Eye (tissue), 1 donor: ENCODE data around the gene ARHGEF16.
A peak's percentile ranks its signal among the peaks of the same experiment; 100 is the strongest.

ENCODE experiments used
- DNase-seq: peaks from one replicate; pipeline ENCODE4 v3.0.0-alpha.2; 2015

ARHGEF16 gene

DNA sequence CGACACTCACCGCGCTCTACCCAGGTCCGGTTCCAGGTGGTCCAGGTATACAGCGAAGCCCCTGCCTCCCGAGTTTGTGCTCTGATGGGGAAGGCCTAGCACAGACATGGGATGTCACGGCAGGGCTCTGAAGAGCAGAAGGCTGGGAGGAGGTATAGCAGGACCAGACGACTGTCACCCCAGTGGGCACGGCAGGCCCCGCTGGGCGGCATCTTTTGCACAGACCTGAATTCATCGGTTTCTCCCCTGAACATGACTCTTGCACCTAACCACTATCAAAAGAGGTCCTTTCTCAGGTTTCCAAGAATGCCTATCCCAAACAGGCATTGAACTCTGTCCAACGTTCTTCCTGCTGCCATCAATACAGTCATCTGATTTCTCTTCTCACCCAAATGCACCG, 30.6 kb downstream of the ARHGEF16 start:
- DNase-seq, result no peak

DNA sequence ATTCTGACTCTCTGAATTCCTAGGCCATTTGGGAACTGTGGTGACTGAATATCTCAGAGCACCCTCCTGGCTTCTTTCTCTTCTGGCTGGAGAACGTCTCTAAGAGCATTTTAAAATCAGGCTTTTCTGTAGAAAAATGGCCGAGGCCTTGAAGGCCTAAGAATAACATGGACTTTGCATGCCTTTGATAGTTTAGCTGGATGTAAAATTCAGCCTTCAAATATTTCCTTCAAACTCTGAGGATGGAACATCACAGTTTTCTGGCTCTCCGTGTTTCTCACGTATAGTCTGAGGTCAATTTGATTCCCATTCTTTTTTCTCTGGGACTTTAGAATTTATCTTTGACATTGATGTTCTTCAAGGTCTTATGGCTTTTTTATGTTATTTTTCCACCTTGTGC, 34.0 kb downstream of the ARHGEF16 start:
- DNase-seq, result no peak

DNA sequence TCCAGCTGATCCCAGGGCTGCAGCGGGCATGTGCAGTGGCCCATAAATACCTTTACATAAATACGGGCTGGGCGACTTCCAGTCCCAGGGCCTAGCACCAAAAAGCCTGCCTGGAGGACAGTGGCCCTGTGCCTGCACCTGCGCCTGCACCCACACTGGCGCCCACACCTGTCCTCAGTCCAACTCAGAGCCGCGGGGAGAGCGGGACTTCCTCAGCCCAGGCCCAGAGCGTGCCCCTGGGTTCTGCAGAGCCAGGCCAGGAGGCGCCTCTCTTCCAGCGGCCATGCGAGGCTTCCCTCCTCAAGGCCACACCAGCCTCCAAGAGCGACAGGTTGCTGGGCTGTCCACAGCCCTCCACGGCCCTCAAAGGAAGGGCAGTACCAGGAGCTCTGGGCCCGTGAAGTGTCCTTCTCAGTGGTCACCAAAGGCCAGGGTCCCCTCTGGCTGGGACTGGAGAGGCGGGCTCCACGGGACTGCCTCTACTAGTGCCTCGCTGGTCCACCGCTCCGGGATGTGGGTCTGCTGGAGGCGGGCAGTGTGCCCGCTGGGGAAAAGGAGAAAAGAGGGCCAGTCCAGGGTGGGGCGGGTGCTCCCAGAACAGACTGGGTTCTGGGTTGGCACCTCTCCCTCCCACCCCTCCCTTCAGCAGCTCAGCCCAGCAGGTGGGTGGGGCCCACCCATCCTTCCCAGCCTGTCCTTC, 35.7 kb downstream of the ARHGEF16 start:
- no peak for DNase-seq

DNA sequence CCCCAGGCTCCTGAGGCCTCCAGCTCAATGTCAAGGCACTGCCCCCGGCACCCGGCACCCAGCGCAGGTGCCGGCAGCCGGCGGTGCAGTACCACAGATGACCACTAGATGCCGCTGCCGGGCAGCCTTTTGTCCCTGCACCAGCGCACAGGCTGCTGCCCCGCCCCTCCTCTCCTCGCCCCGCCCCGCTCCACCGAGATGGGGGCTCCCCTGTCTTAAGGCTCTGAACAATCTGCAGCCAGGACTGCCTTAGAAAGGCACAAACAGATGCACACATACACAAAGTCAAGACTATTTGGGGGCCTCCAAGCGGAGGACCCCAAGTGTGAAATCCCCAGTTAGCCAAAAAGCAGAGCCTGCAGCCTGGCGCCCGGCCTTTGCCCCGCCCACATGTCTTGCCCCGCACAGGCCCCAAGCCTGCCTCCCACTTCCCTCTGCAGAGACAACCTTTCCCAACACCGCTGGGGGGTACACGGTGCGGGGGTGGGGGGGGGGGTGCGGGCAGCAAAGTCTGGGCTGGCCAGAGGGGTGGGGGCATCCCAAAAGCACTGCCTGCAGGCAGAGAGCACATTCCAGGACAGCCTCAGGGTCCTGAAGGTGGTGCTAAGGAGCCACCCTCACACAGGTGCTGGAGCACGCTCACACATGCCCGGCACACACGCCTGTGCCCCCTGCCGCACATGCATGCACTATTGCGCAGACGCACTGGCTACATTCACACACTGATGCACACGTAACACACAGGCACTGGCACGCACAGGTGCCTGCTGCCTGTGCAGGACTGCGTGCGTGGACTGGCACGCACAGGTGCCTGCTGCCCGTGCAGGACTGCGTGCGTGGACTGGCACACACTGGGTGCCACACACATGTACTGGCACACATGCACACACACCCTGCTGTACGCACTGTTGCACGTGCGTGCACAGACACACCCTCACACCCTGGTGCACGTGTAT, 37.1 kb downstream of the ARHGEF16 start:
- DNase-seq, result peak; percentile 90

DNA sequence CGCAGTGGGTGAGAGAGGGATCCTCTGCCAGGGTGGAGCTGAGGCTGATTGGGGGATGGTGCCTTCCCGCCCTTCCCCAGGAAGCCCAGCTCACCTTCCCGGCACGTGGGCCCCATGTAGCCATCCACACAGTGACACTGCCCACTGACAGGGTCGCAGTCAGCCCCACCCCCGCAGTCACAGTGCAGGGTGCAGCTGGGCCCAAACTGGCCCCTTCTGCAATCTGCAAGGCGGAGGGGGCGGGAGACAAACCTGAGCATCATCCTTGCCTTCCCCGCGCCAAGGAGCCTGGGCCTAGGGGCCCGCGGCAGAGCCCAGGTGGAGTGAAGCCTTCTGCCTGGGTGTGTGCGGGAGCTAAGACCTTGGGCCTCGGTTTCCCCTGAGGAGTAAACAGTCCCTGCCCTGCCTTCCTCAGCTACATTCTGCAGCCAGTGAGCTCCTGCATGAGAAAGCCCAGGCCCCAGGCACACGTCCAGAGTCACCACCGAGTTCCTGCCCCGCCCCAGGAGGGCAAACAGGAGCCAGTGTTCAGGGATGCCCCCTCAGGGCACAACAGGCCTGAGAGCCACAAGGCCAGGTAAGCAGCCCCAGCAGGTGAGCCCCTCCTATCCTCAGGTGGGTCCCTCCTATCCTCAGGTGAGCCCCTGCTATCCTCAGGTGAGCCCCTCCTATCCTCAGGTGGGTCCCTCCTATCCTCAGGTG, 38.2 kb downstream of the ARHGEF16 start:
- DNase-seq, result no peak

DNA sequence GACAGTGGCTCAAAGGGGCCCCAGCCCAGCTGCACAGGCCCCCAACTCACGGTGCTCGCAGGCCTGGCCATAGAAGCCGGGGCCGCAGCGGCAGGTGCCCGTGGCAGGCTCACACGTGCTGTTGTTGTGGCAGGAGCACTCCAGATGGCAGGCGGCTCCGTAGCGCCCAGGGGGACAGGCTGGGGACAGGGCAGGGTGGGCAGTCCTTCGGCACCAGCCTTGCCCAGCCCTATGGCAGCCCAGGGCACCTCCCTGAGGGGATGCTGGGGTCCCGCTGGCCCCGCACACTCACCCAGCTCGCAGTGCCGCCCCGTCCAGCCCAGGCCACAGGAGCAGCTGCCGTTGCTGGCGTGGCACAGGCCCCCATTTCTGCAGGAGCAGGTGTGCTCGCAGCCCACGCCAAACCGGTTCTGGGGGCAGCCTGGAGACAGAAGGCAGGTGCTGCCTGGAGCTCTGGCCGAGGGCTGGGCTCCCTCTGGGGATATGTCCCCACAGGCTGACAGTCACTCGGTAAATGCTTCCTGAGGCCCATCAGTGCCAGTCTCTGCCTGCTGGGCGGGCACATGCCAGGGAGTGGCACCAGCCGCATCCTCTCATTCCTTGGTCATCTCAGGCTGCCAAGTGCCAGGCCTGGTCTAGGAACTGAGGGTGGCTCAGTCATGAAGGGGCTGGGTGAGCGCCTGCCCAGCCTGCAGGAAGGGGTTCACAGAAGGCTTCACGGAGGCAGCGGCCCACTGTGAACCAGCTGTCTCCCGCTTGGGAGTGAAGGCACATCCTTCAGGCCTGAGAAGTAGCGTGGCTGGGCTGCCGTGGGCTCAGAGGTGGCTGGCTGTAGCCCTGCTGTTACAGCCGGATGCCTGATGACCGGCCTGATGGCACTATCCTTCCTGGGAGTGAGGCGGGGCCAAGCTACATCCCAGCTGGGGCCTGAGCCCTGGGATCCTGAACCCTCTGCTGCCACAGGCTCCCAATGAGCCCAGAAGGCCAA, 40.1 kb downstream of the ARHGEF16 start:
- DNase-seq, result no peak

DNA sequence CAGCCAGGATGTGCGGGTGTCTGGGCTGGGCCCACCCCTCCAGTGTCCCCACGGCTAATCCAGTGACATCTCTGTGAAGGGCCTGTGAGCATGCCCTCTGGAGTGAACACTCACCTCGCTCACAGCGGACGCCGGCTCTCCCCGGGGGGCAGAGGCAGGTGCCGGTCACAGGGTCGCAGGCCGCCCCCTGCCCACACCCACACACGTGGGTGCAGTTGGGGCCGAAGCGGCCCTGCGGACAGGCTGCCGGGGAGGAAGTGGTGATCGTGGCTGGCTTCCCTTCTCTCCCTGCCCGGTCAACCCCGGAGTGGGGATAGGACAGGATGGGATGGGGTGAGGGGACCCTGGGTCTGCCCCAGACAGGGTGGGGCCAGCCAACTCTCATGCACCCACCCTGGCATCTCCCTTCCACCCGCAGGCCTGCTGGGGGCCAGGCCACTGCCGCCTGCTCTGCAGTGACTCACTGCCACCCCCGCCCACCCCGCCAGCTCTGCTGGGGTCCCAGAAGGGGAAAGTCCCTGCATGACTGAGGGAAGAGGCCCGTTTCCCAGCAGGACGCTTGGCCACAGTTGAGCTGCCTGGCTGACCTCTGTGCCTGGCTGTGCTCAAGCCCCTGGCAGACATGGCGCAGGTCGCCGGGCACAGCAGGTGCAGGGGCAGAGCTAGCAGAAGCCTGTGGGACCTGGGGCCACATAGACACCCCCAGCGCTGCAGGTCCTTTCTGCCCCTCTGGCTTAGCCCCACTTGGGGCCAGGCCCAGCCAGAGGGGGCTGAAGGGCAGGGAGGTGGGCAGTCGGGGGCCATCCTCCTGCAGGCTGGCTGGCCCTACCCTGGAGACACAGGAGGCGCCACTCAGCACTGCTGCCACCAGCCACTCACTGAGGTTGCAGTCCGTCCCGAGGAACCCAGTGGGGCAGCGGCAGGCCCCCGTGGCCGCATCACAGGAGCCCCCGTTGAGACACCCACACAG, 41.6 kb downstream of the ARHGEF16 start:
- DNase-seq, result no peak

DNA sequence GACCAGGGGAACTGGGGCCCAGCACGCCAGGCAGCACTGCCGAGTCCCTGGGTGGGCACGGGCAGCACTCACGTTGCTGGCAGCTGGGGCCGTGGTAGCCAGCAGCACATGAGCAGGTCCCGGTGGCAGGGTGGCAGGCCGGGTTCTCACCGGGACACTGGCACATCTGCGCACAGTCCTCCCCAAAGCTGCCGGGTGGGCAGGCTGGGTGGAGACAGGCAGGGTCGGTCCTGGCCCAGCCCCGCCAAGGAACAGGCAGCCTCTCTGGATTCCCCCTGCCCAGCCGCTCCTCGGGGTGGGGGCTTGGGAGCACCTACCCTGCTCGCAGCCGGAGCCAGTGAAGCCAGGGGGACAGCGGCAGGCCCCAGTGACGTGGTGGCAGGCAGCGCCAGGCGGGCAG, 42.5 kb downstream of the ARHGEF16 start:
- DNase-seq, result no peak

DNA sequence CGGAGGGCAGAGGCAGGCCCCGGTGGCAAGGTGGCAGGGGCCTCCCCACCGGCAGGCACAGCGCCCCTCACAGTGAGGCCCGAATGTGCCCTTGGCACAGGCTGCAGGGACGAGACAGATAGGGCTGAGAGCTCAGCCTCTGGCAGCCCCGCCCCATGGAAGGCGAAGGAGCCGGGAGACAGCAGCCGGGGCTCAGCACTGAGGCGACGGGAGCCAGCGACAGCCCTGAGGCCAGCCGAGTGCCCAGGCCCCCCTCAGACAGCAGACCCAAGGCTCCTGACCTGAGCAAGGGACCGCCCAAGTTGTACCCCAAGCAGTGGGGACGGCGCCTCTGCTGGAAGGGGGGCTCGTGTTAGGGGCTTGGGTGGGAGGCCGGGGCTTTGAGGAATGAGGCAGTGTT, 43.1 kb downstream of the ARHGEF16 start:
- DNase-seq, result no peak

DNA sequence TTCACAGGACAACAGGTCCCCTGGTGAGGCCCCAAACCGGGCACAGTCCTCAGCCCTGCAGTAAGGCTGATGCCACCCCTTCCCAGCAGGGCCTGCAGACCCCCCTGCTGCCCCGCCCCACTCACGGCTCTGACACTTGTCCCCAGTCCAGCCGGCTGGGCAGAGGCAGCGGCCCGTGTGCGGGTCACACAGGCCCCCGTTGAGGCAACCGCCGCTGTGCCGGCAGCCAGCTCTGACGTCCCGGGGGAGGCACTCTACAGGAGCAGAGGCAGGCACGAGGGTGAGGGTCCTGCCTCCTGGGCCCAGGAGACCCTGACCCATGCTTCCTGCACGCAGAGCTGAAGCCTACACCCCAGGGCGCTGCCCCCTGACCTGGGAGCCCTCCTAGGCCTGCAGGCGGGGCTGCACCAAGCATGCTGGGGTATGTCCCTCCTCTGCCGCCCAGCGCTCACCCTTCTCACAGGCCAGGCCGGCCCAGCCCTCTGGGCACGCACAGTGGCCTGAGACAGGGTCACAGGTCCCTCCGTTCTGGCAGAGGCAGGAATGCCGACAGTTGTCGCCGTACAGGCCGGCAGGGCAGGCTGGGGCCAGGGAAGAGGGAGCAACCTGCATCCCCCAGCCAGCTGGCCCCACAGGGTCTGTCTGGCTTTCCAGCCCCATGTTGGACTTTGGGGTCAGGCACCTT, 43.9 kb downstream of the ARHGEF16 start:
- peak; percentile 40 for DNase-seq

DNA sequence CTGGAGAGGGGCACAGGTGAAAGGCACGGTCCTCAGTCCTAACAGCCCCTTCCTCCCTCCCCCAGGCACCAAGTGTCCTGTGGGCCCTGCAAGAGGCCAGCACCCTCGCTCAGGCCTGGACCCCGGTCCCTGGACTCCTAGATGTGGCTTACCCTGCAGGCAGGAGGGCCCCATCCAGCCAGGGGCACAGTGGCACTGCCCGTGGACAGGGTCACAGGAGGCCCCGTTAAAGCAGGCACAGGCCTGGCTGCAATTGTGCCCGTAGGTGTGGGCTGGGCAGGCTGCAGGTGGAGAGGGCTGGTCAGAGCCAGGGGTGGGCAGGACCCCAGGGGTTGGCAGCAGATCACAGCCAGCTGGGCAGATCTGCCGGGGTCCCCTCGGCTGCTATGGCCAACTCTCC, 44.5 kb downstream of the ARHGEF16 start:
- no peak for DNase-seq

DNA sequence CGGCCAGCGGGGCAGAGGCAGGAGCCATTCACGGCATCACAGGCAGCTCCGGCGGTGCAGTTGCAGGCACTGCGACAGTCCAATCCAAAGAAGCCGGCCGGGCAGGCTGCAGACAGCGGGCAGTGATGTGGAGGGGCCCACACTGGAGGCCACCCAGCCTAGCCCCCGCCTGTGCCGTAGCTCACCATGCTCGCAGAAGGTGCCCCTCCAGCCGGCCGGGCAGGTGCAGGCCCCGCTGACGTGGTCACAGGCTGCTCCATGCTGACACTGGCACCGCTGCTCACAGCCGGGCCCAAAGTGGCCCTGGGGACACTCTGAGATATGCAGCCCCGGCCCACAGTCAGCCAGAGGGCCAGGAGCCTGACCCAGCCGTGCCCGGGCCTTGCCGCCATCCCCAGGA, 45.1 kb downstream of the ARHGEF16 start:
- no peak for DNase-seq

DNA sequence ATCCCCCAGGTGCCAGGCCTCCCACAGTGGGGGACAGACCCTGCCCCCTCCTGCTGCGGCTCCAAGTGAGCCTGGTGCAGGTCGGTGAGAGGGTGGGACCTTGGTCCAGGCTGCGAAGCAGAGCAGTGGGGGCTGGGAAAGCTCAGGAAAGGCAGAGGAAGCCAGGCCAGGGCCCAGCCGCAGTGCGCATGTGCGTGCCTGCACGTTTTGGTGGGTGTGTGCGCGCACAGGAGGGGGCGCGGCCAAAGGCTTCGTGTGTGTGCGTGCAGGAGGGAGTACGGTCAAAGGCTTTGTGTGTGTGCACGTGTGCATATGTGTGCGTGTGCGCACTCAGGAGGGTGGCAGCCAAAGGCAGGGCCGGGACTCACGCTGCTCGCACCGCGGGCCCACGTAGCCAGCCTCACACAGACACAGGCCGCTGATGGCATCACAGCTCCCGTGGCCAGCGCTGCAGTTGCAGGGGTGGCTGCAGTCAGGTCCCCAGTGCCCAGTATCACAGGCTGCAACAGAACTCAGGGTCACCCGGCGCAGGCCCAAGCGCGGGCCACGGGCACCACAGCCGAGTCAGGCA, 45.9 kb downstream of the ARHGEF16 start:
- DNase-seq, result no peak

DNA sequence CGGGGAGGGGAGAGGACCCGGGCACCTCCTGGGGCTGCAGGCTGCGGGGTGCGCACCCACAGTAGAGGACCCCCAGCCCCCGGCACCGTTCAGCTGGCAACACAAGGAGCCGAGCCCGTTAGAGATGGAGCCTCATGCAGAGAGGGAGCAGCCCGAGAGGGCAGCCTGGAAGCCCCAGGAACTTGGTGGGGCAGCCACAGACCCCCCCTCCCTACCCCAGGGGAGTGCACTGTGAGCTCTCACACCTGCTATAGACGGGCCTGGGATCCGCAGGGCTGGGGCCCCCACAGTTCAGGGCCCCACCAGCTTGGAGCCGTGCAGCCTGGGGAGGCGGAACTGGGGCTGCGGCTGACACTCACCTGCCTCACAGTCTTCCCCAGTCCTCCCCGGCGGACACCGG, 47.0 kb downstream of the ARHGEF16 start:
- no peak for DNase-seq

DNA sequence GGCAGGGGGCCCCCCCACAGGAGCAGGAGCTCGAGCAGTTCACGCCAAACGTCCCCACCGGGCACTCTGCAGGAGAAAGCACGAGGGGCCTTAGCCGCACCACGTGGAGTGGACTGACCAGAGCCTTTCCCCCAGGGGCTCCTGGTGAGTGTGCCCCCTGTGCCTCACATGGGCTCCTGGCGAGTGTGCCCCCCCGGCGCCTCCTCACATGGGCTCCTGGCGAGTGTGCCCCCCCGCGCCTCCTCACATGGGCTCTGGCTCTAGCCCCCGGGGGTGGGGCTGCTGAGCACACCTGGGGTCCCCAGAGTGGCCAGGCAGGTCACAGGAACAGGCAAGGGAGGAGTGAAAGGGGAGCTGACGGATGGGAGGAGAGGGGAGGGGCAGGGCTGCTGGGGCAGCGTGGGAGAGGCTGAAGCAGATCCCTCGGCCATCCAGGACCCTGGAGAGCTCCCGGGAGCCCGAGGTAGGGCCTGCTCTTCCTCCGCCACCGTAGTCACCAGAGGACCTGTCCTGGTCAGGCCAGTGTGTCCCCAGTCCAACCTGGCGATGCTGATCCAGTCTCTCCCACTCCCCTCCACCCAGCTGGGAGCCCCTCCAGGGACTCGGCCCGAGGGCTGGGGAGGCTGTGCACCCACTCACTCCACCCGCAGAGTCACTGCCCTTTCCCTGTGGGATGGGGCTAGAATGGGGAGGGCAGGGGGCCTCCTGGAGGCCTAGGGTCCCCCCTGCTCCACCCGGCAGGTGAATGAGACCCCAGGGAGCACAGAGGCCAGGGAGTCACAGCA, 47.6 kb downstream of the ARHGEF16 start:
- DNase-seq, result peak; percentile 80

DNA sequence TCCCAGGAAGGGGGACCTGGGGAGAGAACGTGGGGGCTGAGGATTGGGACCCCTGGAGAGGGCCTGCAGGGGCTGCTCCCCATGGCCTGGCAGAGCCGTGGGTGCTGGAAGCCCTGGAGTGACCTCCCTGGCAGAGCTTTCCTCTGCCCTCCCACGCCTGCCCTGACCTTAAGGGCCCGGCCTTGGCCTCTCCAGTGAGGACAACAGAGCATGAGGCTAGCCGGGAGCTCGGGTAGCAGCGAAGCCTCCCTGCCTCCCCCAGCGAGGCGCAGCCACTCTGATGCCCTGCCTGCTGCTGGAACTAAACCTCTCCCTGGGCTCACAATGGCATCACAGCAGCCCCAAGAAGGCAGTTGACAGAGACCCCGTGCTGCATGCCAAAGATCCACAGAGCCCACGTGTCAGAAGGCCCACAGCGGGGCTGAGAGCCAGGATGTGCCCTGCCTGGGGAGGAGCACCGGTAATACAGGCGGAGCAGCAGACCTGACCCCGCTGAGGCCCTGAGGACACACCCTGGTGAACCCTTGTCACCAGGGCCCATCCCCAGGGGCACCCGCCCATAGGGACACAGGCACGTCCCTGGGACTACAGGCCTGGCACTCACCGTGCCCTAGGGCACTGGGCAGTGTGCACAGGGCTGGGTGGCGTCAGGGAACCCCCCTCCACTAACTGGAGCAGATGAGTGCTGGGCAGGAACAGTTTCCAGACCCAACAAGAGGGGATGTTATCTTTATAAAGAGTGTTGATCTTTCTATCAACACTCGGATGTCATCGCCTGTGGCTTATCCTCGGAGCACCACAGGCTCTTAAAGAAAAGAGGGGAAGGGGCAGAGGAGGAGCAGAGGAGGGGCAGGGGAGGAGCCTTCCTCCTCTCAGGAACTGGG, 48.4 kb downstream of the ARHGEF16 start:
- no peak for DNase-seq

DNA sequence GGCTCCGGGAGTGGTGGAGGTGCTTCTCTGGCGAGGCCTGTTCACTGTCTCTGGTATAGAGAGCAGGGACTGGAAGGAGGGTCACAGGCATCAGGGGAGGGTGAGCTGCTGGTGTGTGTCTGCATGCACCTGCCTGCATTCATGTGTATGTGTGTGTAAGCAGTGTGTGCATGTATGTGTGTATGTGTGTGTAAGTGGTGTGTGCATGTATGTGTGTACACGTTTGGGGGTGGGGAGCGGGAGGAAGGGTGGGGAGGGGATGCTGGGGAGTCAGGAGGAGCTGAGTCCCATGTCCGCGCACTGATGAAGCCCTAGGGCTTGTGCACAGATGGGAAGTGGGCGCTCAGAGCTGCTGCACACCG, 49.0 kb downstream of the ARHGEF16 start:
- DNase-seq, result no peak

DNA sequence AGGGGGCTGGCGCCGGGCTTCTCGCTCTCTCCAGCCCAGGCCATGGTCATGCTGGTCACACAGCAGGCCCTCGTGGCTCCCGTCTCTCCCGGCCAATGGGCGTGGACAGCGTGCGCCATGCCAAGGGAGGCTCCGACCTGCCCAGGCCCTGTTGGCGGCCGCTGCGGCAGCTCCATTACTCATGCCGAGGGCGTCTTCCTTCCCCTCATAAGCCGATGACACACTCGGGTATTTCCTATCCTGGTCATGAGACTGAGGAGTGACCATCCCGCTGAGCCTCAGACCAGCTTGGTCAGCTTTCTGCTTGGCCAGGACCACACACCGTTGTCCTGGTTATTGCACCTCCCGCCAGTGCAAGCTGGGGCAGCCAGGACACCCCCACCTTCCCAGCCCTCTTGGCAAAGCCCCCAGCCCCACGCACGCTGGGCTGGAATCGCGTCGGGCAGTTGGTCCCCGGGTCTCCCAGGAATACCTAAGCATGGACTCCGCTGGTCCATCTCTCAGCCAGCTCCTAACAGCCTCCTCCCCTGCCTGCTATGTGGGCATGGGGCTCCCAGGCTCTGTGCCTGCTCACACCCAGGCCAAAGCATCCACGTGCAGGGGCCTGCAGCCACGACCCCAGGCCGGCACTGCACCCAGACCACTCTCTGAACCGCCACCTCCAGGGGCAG, 49.8 kb downstream of the ARHGEF16 start:
- no peak for DNase-seq
